ENCODE measurements around the gene ZNF263.
A peak's percentile ranks its signal among the peaks of the same experiment; 100 is the strongest.

ZNF263 gene

GRCh38 chr16:3282730-3283542, at the start of gene ZNF263:
Gene ZNF263 (plus strand): TSS chr16:3283491. CDS start chr16:3283819, 328 bp downstream.
- DNase-seq, result peak; percentile 95

- DNase-seq, result no peak
These were observed 48.8 kb upstream of the ZNF263 start for GRCh38 chr16:3234543-3234856.

- DNase-seq, result peak; percentile 86
These were observed 48.3 kb upstream of the ZNF263 start, which contains the start of gene ZNF200 for GRCh38 chr16:3234857-3235561. Gene ZNF200 (minus strand): TSS chr16:3235158. CDS start chr16:3233755, 1,403 bp downstream.

- no peak for DNase-seq
These were observed 47.2 kb upstream of the ZNF263 start for GRCh38 chr16:3235856-3236669.

GRCh38 chr16:3241761-3242160, 41.5 kb upstream of the ZNF263 start:
- DNase-seq, result no peak

- DNase-seq, result no peak
These were observed 40.6 kb upstream of the ZNF263 start for GRCh38 chr16:3242709-3243108.

GRCh38 chr16:3243882-3244281, 39.4 kb upstream of the ZNF263 start:
- DNase-seq, result no peak

GRCh38 chr16:3246002-3246401, 37.3 kb upstream of the ZNF263 start:
- no peak for DNase-seq

- DNase-seq, result no peak
These were observed 36.4 kb upstream of the ZNF263 start for GRCh38 chr16:3246876-3247275.

- no peak for DNase-seq
These were observed 34.7 kb upstream of the ZNF263 start for GRCh38 chr16:3248596-3248995.

- DNase-seq, result no peak
These were observed 34.3 kb upstream of the ZNF263 start for GRCh38 chr16:3249020-3249419.

GRCh38 chr16:3249451-3249850, 33.8 kb upstream of the ZNF263 start:
- DNase-seq, result no peak

GRCh38 chr16:3252967-3253366, 30.3 kb upstream of the ZNF263 start:
- DNase-seq, result no peak

- no peak for DNase-seq
These were observed 29.0 kb upstream of the ZNF263 start for GRCh38 chr16:3254309-3254708.

GRCh38 chr16:3256146-3256865, 27.0 kb upstream of the ZNF263 start, which contains the start of gene MEFV:
Gene MEFV (minus strand): TSS chr16:3256633. CDS start chr16:3256587, 46 bp downstream.
- no peak for DNase-seq

- DNase-seq, result no peak
These were observed 26.3 kb upstream of the ZNF263 start for GRCh38 chr16:3256866-3257465.

GRCh38 chr16:3259836-3260235, 23.5 kb upstream of the ZNF263 start:
- no peak for DNase-seq

- no peak for DNase-seq
These were observed 20.8 kb upstream of the ZNF263 start for GRCh38 chr16:3262517-3262916.

GRCh38 chr16:3264137-3265036, 18.9 kb upstream of the ZNF263 start:
- peak; percentile 96 for DNase-seq

GRCh38 chr16:3266873-3267537, 16.3 kb upstream of the ZNF263 start:
- no peak for DNase-seq

- no peak for DNase-seq
These were observed 15.0 kb upstream of the ZNF263 start for GRCh38 chr16:3268294-3268693.

Data from NCI-H2029 (cell line).